Erythroblast (primary cell): ENCODE results near the gene RPS15.

Source experiments
- DNase-seq, 2 experiments: peaks; one replicate each; lab custom pipeline; 2025; lab: John Stamatoyannopoulos, UW
- GATA1 ChIP-seq: IDR thresholded peaks from 2 replicates; pipeline ENCODE4 v1.6.1; 2011; ENCODE audit warnings: low read depth, mild to moderate bottlenecking, control low read depth, low read length, moderate library complexity
- POLR2A ChIP-seq: IDR thresholded peaks from 2 replicates; pipeline ENCODE4 v1.6.1; 2011; ENCODE audit warnings: mild to moderate bottlenecking, low read length

Gene RPS15

GRCh38 chr19:1441677-1442438 is 3.7 kb downstream of the RPS15 start:
- TF ChIP-seq POLR2A (no peak), GATA1 (no peak)
- no peak for DNase-seq

GRCh38 chr19:1445185-1445931 is 7.2 kb downstream of the RPS15 start:
- DNase-seq, result peak; percentile 72 to 85
- TF ChIP-seq POLR2A, result no peak
- TF ChIP-seq GATA1, result no peak

DNA sequence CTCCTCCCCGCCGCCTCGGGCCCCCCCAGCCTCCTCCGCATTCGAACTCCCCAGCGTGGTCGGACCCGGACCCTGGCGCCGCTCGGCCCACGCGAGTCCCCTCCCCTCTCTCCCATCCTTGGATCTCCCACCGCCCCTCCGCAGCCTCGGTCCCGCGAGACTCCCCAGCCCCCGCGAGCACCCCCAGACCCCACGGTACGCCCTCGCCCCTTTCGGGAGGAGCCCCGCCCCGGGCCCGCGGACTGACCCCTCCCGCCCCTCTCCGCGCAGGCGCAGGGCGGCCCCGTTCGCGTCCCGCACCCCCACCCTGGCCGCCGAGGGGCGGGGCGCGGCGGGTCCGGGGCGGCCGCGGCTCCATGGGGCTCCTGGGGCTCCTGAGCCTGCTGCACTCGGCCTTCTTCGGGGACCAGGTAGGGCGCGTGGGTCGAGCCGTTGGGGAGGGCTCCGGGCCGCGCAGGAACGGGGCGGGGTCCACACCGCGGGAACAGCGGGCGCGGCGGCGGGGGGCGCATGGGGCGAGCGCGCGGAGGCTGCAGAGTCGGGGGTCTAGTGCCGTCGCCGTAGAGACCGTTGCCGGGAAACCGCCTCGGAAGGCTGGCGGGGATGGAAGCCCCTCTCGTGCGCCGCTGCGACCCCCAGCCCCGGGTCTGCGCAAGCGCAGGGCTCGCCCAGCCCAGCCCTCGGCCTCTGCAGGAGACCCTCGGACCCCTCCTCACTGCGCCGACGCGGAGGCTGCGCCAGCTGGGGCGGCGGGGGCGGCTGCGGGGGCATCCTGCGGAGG is 7.9 kb downstream of the RPS15 start:
- TF ChIP-seq POLR2A (no peak), GATA1 (no peak)
- peak in 1 of 2 experiments; percentile 31 for DNase-seq

DNA sequence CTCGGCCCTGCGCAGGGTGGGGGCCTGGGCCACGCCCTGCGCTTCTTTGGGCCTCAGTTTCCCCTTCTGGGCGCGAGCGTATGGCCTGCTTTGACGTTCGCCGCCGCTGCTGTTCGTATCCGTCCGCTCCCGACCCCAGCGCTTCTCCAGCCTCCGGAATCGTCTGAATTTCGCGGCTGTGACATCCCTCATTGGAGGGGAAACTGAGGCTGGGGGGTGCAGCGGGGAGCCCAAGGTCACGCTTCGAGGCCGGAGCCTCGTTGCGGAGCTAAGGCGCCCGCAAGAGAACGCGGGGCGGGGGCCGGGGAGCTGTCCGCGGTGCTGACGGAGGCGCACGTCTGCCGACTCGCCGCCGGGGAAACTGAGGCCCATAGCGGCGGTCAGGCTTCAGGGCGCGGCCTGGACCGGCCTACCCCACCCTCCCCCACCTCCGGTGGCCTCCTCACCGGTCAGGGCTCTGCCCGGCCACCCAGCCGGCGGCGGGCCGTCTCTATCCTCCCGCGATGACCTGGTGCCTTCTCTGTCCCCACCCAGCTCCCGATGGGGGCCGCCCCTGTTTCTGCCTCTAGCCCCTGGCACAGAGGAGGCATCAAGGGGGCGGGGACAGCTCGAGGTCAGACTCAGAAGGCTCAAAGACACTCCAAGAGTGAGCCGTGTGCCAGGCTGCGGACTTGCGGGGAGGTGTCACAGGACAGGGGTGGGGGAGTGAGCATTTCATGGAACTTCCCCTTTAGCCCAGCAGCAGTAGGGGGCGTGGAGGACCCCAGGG is 8.7 kb downstream of the RPS15 start:
- no peak for TF ChIP-seq POLR2A
- no peak for TF ChIP-seq GATA1
- peak in 1 of 2 experiments; percentile 49 for DNase-seq

DNA sequence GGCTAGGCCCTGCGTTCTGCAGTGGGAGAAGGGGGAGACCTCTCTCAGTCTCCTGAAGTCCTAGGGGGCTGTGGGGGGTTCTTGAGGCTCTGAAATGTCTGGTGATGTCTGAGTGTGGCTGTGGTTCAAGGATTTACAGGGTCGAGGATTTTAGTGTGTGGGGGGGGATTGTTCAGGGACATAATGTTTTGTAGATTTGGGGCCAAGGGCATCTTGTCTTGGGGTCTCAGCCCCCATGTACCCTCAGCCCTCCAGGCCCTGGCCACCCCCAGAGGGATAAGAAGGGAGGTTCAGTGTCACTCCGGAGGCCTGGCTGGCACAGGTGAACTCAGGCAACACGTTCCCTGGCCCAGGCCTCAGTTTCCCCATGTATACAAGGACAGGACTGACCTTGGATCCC is 9.3 kb downstream of the RPS15 start:
- DNase-seq, result no peak
- no peak for TF ChIP-seq POLR2A
- TF ChIP-seq GATA1, result no peak

- no peak for DNase-seq
- TF ChIP-seq GATA1, result no peak
- no peak for TF ChIP-seq POLR2A
Measured at GRCh38 chr19:1447944-1448343, 9.7 kb downstream of the RPS15 start.

DNA sequence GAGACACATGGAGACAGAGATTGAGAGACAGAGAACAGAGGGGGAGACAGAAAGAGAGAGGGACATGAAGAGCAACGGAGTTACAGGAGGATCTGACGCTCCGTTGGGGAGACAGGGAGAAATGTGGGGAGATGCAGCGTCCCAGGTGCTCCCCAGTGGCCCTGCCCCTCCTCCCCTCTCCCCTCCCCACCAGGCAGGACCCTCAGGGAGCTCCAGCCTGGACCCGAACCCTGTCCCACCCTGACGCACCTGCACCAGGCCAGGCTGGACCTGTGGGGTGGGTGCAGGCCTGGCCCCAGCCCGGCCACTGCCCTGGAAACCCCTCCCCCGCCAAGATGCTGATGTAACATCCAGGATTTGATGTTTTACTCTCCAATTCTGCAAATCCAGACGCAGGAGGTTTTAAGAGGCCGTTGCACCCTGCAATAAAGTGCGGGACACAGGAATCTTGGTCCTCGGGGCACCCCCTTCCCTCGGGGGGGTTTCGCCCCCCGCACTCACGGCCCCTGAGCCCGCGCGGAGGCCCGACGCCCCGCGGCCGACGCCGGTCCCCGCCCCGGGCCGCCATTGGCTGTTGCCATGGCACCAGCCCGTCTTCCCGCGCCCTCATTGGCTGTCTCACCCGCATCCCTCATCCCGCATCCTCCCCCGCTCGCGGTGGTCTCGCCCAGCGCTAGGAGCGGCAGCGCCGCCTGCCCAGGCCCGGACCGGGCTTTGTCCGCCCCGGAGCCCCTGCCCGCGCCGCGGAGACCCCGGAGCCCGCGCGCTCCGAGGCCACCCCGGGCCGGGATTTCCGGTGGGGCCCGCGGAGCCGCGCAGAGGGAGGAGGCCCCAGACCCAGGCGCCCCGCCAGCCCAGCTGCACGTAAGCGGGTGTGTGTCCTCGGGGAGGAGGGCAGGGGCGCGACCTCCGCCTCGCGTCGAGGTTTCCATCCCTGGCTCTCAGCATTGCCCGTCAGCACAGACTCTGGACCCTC is 11.6 kb downstream of the RPS15 start, which contains the start of gene APC2:
Gene APC2, plus strand, starts transcription at position 655 of the 976 bp plus-strand sequence. CDS start 2,881 bp downstream, outside the sequence.
- DNase-seq, result peak in 1 of 2 experiments; percentile 44
- TF ChIP-seq POLR2A (no peak), GATA1 (no peak)

DNA sequence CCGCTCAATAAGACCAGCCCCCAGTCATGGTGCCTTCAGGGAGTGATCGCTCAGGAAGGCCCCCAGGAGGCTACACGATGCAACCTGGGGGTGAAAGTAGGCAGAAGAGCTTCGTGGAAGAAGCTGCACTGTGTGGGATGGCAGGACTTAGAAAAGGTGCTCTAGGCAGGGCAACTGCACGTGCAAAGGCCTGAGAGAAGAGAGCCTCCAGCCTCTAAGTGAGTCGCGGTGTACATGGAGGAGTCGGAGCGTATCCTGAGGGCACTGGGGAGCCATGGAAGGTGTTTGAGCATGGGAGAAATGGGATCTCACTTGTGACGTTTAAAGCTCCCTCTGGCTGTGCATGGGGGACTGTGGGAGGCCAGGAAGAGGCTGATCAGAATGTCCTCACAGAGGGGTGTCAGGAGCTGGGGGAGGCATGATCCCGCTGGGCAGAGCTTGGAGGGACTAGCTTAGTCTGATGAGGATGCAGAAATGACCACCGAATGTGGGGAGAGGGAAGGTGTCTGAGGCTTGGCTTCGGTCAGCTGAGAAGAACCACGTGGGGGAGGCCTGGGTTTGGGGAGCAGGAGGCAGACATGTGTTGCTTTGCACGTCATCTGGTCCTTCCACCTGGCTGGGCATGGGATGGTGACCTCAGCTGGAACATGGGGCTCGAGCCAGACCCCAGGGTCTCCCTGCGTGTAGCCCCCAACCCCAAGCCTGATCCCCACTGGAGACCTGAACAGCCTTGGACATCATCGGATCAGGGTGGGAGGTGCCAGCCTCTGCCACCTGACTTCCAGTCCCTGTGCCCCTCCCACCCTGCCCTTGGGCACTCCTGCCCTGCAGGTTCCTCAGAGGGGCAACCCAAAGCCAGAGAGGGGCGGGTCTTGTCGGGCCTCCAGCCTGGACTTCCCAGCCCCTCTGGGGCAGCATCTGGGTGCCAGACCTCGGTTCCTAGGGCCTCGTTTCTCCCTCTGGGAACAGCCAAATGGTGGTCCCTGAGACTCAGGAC is 12.8 kb downstream of the RPS15 start:
- no peak for TF ChIP-seq POLR2A
- no peak for TF ChIP-seq GATA1
- DNase-seq, result no peak

- no peak for DNase-seq
- TF ChIP-seq GATA1, result no peak
- TF ChIP-seq POLR2A, result no peak
Measured at GRCh38 chr19:1451916-1452801, 14.0 kb downstream of the RPS15 start.
